WERI-Rb-1 (cell line): ENCODE measurements around the gene BRD7.

Source experiments
- DNase-seq: peaks from one replicate; pipeline ENCODE4 v3.0.0-alpha.2; 2020
- H3K27ac ChIP-seq: fragments of 250-450 bp; sonication (Bioruptor Pico); 2 replicates; pipeline ENCODE4 v1.5.1; 2020; ENCODE audit warnings: mild to moderate bottlenecking, moderate library complexity
- H3K27me3 ChIP-seq: fragments of 250-450 bp; sonication (Bioruptor Pico); 2 replicates; pipeline ENCODE4 v1.5.1; 2021; ENCODE audit warnings: mild to moderate bottlenecking, low read depth, moderate library complexity; ENCODE audit not compliant: insufficient read depth, severe bottlenecking
- H3K36me3 ChIP-seq: fragments of 250-450 bp; sonication (Bioruptor Pico); 2 replicates; pipeline ENCODE4 v1.5.1; 2020; ENCODE audit warnings: mild to moderate bottlenecking, moderate library complexity
- H3K4me3 ChIP-seq: 2 replicates; pipeline ENCODE4 v1.5.1; 2011; ENCODE audit warnings: low read depth, mild to moderate bottlenecking, control low read depth, low read length
- H3K9me3 ChIP-seq: fragments of 250-450 bp; sonication (Bioruptor Pico); 2 replicates; pipeline ENCODE4 v1.5.1; 2021; ENCODE audit warnings: mild to moderate bottlenecking, moderate library complexity; ENCODE audit not compliant: severe bottlenecking
- CTCF ChIP-seq: IDR thresholded peaks from 2 replicates; pipeline ENCODE4 v1.5.1; 2011; ENCODE audit warnings: low read depth, mild to moderate bottlenecking, control low read depth, inconsistent platforms, low read length

The BRD7 gene

GRCh38 chr16:50295541-50296132 lies 73.2 kb downstream of the BRD7 start:
- Histone ChIP-seq H3K4me3 (no peak overlapping the region), H3K27ac (no peak overlapping the region)
- no peak for DNase-seq

GRCh38 chr16:50294955-50295354 lies 73.8 kb downstream of the BRD7 start:
- H3K9me3 ChIP-seq, result no peaks in the 10 kb centered on the region
- H3K36me3 ChIP-seq, result peaks cover 4% of the 10 kb centered on the region
- H3K27ac ChIP-seq, result no peak overlapping the region
- H3K27me3 ChIP-seq, result no peaks in the 10 kb centered on the region
- no peak for DNase-seq
- no peak overlapping the region for H3K4me3 ChIP-seq
- TF ChIP-seq CTCF, result no peak

More at GRCh38 chr16:50295541-50296132, 73.2 kb downstream of the BRD7 start:
- no peaks in the 10 kb centered on the region for H3K9me3 ChIP-seq
- TF ChIP-seq CTCF, result no peak
- H3K36me3 ChIP-seq, result peaks cover 4% of the 10 kb centered on the region
- H3K27me3 ChIP-seq, result no peaks in the 10 kb centered on the region

GRCh38 chr16:50293994-50294855 lies 74.6 kb downstream of the BRD7 start:
- H3K36me3 ChIP-seq, result peaks cover 4% of the 10 kb centered on the region
- no peak overlapping the region for H3K4me3 ChIP-seq
- H3K27ac ChIP-seq, result no peak overlapping the region
- no peaks in the 10 kb centered on the region for H3K9me3 ChIP-seq
- no peak for DNase-seq
- H3K27me3 ChIP-seq, result no peaks in the 10 kb centered on the region
- no peak for TF ChIP-seq CTCF

- H3K9me3 ChIP-seq, result no peaks in the 10 kb centered on the region
- no peak for TF ChIP-seq CTCF
- H3K27me3 ChIP-seq, result no peaks in the 10 kb centered on the region
- DNase-seq, result no peak
- no peak overlapping the region for H3K27ac ChIP-seq
- no peak overlapping the region for H3K4me3 ChIP-seq
- peaks cover 4% of the 10 kb centered on the region for H3K36me3 ChIP-seq
Observed at GRCh38 chr16:50293041-50293783, 75.6 kb downstream of the BRD7 start.

GRCh38 chr16:50292566-50292948 lies 76.2 kb downstream of the BRD7 start:
- Histone ChIP-seq H3K27me3 (no peaks in the 10 kb centered on the region), H3K36me3 (peaks cover 4% of the 10 kb centered on the region), H3K9me3 (no peaks in the 10 kb centered on the region), H3K4me3 (no peak overlapping the region), H3K27ac (no peak overlapping the region)
- DNase-seq, result no peak
- no peak for TF ChIP-seq CTCF
